ENCODE data around the gene CES2. TPM values are rescaled to one million over a fixed set of nuclear protein-coding genes. Genes with fewer than 3 reads are reported as not detected.

CES2 gene
- total RNA-seq, 1 experiment from 2014 or later, result 29.7 TPM

GRCh38 chr16:66958857-66959703, 23.8 kb downstream of the CES2 start:
- peaks cover 8% of the 10 kb centered on the region; the same call in 1 of the 2 replicates for H3K27me3 Mint-ChIP-seq (ENCODE audit: low read depth)
- ATAC-seq (no peak), DNase-seq (ENCODE audit: low spot score) (no peak)
- H3K36me3 Mint-ChIP-seq, result no peaks in the 10 kb centered on the region
- CTCF ChIA-PET, result interaction anchor here (0.8 to 5.3 kb wide), 16 partner anchors 11 to 240 kb away, joined by 3 to 51 read pairs (median 16); partner anchors contain the start of genes B3GNT9, CDH16, ELMO3 and NOL3
- no peak for TF ChIP-seq ZNF416 (CRISPR knock-in tag; IDR thresholded peaks at IDR 0.05)
- no peak for TF ChIP-seq EMX1 (CRISPR knock-in tag; IDR thresholded peaks at IDR 0.05)
- TF ChIP-seq GRHL2 (CRISPR knock-in tag; IDR thresholded peaks at IDR 0.05; ENCODE audit: insufficient replicate concordance, severe bottlenecking), result no peak
- TF ChIP-seq CDX4 (CRISPR knock-in tag; IDR thresholded peaks at IDR 0.05; ENCODE audit: borderline replicate concordance), result no peak
- no peak for TF ChIP-seq ZNF423 (CRISPR knock-in tag; IDR thresholded peaks at IDR 0.05)
- TF ChIP-seq ZMAT4 (CRISPR knock-in tag; IDR thresholded peaks at IDR 0.05), result no peak
- no peak for TF ChIP-seq MAX (CRISPR knock-in tag; IDR thresholded peaks at IDR 0.05)
- no peak for TF ChIP-seq USF1 (CRISPR knock-in tag; IDR thresholded peaks at IDR 0.05)
- TF ChIP-seq NFE2L1 (CRISPR knock-in tag; IDR thresholded peaks at IDR 0.05), result no peak
- no peaks in the 10 kb centered on the region for H3K9me3 Mint-ChIP-seq
- H3K4me3 Mint-ChIP-seq, result no peak overlapping the region
- H3K4me1 Mint-ChIP-seq, result peaks cover 9% of the 10 kb centered on the region
- no peak overlapping the region for H3K27ac Mint-ChIP-seq
- POLR2A ChIA-PET, result no interaction called here

- ChIA-PET CTCF (interaction anchor here (0.8 to 5.3 kb wide), 19 partner anchors 10 to 433 kb away, joined by 3 to 51 read pairs (median 8); partner anchors contain the start of genes B3GNT9, CDH16, ELMO3 and NOL3), POLR2A (no interaction called here)
- Mint-ChIP-seq H3K4me1 (peaks cover 9% of the 10 kb centered on the region), H3K4me3 (no peak overlapping the region), H3K27me3 (ENCODE audit: low read depth) (peaks cover 8% of the 10 kb centered on the region; the same call in 1 of the 2 replicates), H3K27ac (no peak overlapping the region), H3K36me3 (no peaks in the 10 kb centered on the region), H3K9me3 (no peaks in the 10 kb centered on the region)
- DNase-seq (ENCODE audit: low spot score) (no peak), ATAC-seq (no peak)
- TF ChIP-seq TP53 (CRISPR knock-in tag; IDR thresholded peaks at IDR 0.05), result no peak
- no peak for TF ChIP-seq CTCF (IDR thresholded peaks at IDR 0.05)
Observed at GRCh38 chr16:66959704-66960161, 24.4 kb downstream of the CES2 start.

GRCh38 chr16:66960270-66960669, 25.0 kb downstream of the CES2 start:
- Mint-ChIP-seq H3K36me3 (no peaks in the 10 kb centered on the region), H3K4me3 (no peak overlapping the region), H3K4me1 (peaks cover 9% of the 10 kb centered on the region), H3K27ac (no peak overlapping the region), H3K9me3 (no peaks in the 10 kb centered on the region), H3K27me3 (ENCODE audit: low read depth) (peaks cover 8% of the 10 kb centered on the region; the same call in 1 of the 2 replicates)
- DNase-seq (ENCODE audit: low spot score) (no peak), ATAC-seq (no peak)
- no peak for TF ChIP-seq IRF2 (CRISPR knock-in tag; IDR thresholded peaks at IDR 0.05; ENCODE audit: borderline replicate concordance, low read depth)
- no peak for TF ChIP-seq NFATC4 (CRISPR knock-in tag; IDR thresholded peaks at IDR 0.05)
- no peak for TF ChIP-seq E2F4 (CRISPR knock-in tag; IDR thresholded peaks at IDR 0.05; ENCODE audit: borderline replicate concordance, low read depth)
- no peak for TF ChIP-seq E2F5 (CRISPR knock-in tag; IDR thresholded peaks at IDR 0.05)
- no peak for TF ChIP-seq ATF2 (CRISPR knock-in tag; IDR thresholded peaks at IDR 0.05; ENCODE audit: borderline replicate concordance, low read depth)
- no peak for TF ChIP-seq ZNF317 (CRISPR knock-in tag; IDR thresholded peaks at IDR 0.05; ENCODE audit: borderline replicate concordance, low read depth)
- 0 out of 2 replicates have a peak, but pooled peaks have one; percentile 31 for TF ChIP-seq ZNF512 (CRISPR knock-in tag; IDR thresholded peaks at IDR 0.05; ENCODE audit: borderline replicate concordance)
- TF ChIP-seq TP53 (CRISPR knock-in tag; IDR thresholded peaks at IDR 0.05), result no peak
- ChIA-PET POLR2A (interaction anchor here (1.0 to 1.2 kb wide), 2 partner anchors 211 to 287 kb away, joined by 3 to 4 read pairs; partner anchors contain the start of genes FHOD1 and NOL3), CTCF (interaction anchor here (0.6 to 5.3 kb wide), 53 partner anchors 8 to 541 kb away, joined by 3 to 51 read pairs (median 6); partner anchors contain the start of genes ATP6V0D1, B3GNT9, CDH16 and ELMO3)

Data from WTC11 (cell line).